HG02610 (cell line): ENCODE data around the gene RETN.
A peak's percentile ranks its signal among the peaks of the same experiment; 100 is the strongest.

Source experiments
- ATAC-seq: cut with Tn5 transposase; IDR thresholded peaks from one replicate; pipeline ENCODE4 v1.9.1; 2021; ENCODE audit warnings: mild to moderate bottlenecking, moderate library complexity; ENCODE audit not compliant: unreplicated experiment

RETN gene

GRCh38 chr19:7705387-7706187 is 36.7 kb downstream of the RETN start:
- peak; percentile 41 for ATAC-seq

GRCh38 chr19:7706188-7706954 is 37.5 kb downstream of the RETN start:
- ATAC-seq = no peak

DNA sequence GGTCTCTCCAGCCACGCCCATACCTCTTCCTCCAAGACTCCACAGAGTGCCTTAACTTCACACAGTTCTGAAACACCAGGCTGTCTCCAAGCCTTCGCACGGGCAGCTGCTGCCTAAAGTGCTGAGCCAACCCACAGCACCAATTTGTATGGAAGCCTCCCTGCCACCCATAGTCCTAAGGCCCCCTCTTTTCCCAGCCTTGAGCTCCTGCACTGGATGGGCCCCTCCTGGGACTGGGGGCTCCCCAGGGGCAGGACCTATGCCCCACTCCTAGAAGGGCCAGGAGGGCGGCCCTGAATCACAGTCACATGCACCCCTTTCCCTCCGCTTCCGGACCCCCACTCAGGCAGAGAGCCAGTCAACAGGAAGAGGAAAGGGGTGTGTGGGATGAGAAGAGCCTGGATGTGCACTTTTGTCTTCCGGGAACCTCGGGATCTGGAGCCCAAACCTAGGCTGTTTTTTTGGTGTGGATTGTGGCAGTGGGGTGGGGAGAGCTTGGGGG is 38.2 kb downstream of the RETN start:
- ATAC-seq = no peak

DNA sequence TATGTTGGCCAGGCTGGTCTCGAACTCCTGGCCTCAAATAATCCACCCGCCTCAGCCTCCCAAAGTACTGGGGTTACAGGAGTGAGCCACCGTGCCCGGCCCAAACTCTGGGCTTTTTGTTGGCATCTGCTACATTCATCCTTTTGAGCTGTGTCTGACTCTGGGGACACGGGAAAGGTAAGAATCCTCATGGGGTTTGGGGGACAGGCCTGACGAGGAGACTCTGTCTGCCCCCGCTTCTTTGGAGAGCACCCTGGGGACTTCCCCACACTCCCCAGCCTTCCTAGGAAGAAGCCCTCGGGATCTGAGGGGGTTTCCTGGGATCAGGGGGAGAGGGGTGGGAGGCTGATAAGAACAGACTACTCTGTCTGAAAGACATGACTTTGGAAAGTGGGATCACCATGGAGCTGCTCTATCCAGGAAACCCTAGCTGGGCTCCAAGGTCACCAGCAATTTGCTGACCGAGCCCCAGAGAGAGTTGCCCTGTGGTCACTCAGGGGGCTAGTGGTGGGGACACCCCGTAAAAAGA is 41.1 kb downstream of the RETN start:
- ATAC-seq = no peak

- ATAC-seq = no peak
These were observed 41.8 kb downstream of the RETN start for GRCh38 chr19:7710616-7711015.

DNA sequence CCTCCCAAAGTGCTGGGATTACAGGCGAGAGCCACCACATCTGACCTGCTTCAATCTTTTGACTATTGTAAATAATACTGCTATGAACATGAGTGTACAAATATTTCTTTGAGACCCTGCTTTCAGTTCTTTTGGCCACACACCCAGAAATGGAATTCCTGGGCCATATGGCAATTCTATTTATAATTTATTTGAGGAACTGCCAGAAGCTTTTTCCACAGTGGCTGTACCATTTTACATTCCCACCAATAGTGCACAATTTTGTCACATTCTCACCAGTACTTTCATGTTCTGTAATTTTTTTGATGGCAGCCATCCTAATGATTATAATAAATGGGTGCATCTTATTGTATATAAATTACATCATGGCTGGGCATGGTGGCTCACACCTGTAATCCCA is 46.8 kb downstream of the RETN start:
- ATAC-seq = no peak

GRCh38 chr19:7716762-7717161 is 47.9 kb downstream of the RETN start:
- ATAC-seq = no peak

GRCh38 chr19:7718668-7719067 is 49.8 kb downstream of the RETN start:
- no peak for ATAC-seq
